GM18867 (cell line): ENCODE results near the gene KIAA0319L.

Source experiments
- ATAC-seq: cut with Tn5 transposase; IDR thresholded peaks from one replicate; pipeline ENCODE4 v1.9.1; 2021; ENCODE audit warnings: mild to moderate bottlenecking, moderate library complexity; ENCODE audit not compliant: unreplicated experiment

Gene KIAA0319L

GRCh38 chr1:35539073-35539823 is 18.0 kb downstream of the KIAA0319L start:
- ATAC-seq = peak; percentile 43

- no peak for ATAC-seq
Observed at GRCh38 chr1:35537806-35538205, 19.4 kb downstream of the KIAA0319L start.

- no peak for ATAC-seq
Observed at GRCh38 chr1:35536556-35537162, 20.5 kb downstream of the KIAA0319L start.

- ATAC-seq = no peak
Observed at GRCh38 chr1:35535243-35535642, 22.0 kb downstream of the KIAA0319L start.

GRCh38 chr1:35533586-35533985 is 23.6 kb downstream of the KIAA0319L start:
- no peak for ATAC-seq

GRCh38 chr1:35532497-35533223 is 24.5 kb downstream of the KIAA0319L start:
- no peak for ATAC-seq

GRCh38 chr1:35531368-35531767 is 25.8 kb downstream of the KIAA0319L start:
- ATAC-seq = no peak

GRCh38 chr1:35530946-35531345 is 26.3 kb downstream of the KIAA0319L start:
- no peak for ATAC-seq

- ATAC-seq = no peak
Observed at GRCh38 chr1:35530168-35530567, 27.0 kb downstream of the KIAA0319L start.

- ATAC-seq = no peak
Observed at GRCh38 chr1:35524106-35524505, 33.1 kb downstream of the KIAA0319L start.

- no peak for ATAC-seq
Observed at GRCh38 chr1:35519432-35519831, 37.8 kb downstream of the KIAA0319L start.

- ATAC-seq = no peak
Observed at GRCh38 chr1:35518183-35518582, 39.0 kb downstream of the KIAA0319L start.

- ATAC-seq = no peak
Observed at GRCh38 chr1:35511305-35511704, 45.9 kb downstream of the KIAA0319L start.

GRCh38 chr1:35509558-35509957 is 47.6 kb downstream of the KIAA0319L start:
- ATAC-seq = no peak

- ATAC-seq = no peak
Observed at GRCh38 chr1:35507947-35508346, 49.3 kb downstream of the KIAA0319L start.

- ATAC-seq = peak; percentile 54
Observed at GRCh38 chr1:35506960-35507912, 50.0 kb downstream of the KIAA0319L start.

GRCh38 chr1:35505911-35506798 is 51.0 kb downstream of the KIAA0319L start:
- ATAC-seq = no peak

GRCh38 chr1:35502242-35502641 is 55.0 kb downstream of the KIAA0319L start:
- no peak for ATAC-seq

- ATAC-seq = no peak
Observed at GRCh38 chr1:35500439-35500838, 56.8 kb downstream of the KIAA0319L start.
